ENCODE results near the gene NR3C2.
"Not testable (repeated sequence)": the region's sequence is repeated elsewhere in the genome, so short reads cannot be mapped to it uniquely, and the experiment has no call there.

NR3C2 gene

DNA sequence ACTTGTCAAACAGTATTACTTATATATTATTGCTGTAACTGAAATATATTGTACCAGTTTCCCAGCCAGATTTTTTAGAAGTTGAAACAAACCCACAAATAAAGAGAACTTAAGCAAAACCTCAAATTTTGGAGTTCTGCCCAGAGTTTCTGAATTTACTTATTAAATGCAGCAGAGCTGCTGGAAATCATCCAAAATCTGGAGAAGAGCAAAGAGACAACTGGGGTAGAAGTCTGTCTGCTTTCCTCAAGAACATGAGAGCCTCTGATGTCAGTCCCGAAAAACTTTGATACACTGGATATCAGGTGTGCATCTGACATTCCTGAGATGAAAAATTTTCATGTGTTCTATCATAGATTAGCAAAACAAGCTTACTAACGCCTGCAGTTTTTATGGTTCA, 325.9 kb downstream of the NR3C2 start:
- FAIRE-seq (no peak), DNase-seq (ENCODE audit: low spot score) (no peak)

DNA sequence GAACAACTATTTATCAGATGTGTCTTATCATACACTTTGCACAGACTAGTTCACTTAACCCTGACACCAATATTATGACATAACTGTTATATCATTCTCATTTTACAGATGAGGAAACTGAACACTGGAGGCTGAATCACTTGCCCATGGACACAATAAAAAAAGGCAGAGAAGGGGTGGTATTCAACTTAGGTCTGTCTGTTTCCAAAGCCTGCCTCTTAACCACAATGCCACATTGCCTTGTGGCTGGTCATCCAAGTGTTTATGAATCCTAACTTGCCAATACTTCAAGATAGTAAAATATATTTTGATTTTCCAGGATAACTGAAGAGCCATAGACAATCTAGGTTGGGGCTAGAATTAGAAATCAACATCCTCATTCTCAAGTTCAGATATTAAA, 327.8 kb downstream of the NR3C2 start:
- FAIRE-seq (no peak), DNase-seq (ENCODE audit: low spot score) (no peak)

- no peak for DNase-seq (ENCODE audit: low spot score)
- FAIRE-seq = no peak
These were observed 329.8 kb downstream of the NR3C2 start for GRCh38 chr4:148112231-148112982.

DNA sequence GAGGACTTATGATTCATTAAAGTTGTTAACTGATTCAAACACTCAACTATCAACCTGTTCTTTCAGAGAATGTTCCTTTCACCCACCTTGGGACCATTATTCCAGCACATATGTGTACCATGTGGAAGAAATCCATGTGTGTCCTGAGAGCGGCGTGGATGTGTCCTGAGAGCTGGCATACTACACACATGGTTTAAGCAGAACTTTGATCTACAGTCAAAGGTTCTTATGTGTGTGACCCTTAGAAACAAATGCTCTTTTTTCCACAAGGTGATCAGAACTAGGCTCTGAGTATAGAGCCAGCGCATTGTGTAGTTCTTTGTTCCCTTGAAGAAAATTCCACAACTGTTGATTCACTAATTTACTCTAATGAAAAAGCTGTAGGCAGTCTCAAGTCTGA, 332.0 kb downstream of the NR3C2 start:
- no peak for FAIRE-seq
- DNase-seq (ENCODE audit: low spot score) = no peak

GRCh38 chr4:148109216-148109615, 333.0 kb downstream of the NR3C2 start:
- FAIRE-seq (no peak), DNase-seq (ENCODE audit: low spot score) (no peak)

- no peak for DNase-seq (ENCODE audit: low spot score)
- no peak for FAIRE-seq
These were observed 333.4 kb downstream of the NR3C2 start for GRCh38 chr4:148108766-148109165.

DNA sequence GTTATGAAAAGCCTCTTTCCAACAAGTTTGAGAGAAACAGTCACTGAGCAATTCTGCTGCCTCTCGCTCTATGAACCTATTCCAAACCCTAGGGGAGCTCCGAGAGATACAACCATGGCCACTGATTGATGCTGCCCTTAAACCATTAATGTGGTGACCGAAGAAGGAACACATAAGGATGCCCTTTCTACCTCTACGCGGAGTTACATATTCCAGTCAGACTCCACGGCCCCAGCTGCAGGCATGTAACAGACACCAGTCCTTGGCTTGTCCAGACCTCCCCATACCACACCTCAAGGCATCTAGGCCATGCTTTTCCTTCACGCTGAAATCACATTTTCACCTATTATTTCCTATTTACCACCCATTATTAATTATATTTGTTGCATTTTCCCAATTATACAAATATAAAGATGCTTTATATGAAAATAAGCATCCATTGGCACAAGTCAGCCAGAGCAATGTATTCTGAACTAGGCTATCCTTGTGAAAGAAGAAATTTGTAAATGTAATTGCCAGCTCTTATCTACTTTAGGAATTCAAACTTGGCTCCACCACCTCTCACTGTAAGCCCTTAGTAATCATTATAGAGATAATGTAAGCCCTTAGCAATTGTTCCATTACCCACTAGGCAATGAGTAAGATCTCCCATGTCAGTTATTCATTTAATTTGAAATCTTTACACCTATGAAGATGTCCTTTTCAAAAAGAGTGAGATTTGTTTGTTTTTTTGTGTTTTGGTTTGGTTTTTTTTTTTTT, 338.4 kb downstream of the NR3C2 start:
- FAIRE-seq = no peak
- no peak for DNase-seq (ENCODE audit: low spot score)

DNA sequence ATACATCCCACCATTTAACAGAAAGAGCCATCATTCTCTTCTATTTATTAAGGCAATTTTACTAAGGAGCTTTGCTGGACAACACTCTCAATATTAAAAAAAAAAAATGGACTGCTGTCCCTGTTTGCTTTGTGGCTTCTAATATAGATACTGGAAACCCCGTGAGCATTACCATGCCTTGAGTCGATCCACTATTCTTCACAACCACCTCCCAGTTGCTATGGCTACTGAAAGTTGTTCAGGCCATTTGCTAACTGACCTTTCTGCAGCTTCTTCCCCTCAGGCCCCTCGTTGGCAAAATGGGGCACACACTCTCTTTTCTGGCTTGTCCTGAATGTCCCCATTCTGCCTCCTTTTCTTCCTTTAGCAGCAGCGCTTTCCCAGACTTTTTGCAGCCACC, 340.4 kb downstream of the NR3C2 start:
- FAIRE-seq = no peak

DNA sequence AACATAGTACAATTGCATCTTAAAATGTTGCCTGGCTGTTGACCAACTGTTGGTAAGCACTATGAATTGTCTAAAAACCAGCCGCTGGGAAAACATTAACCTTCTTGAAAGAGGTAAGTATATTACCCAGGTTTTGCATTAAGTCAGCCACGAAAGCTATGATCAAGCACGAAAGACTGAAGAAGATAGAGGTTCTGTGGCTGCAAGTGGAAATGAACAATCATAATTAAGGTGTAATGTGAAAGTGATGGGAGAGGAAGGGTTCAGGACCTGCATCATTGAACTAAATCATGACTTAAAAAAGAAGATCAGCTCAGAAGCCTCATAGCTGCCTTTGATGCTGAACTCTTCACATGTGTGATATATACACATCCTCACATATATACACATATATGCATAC, 341.0 kb downstream of the NR3C2 start:
- FAIRE-seq (no peak), DNase-seq (ENCODE audit: low spot score) (no peak)

More for the DNA sequence above, 340.4 kb downstream of the NR3C2 start:
- DNase-seq (ENCODE audit: low spot score) = no peak

GRCh38 chr4:148097801-148098200, 344.4 kb downstream of the NR3C2 start:
- FAIRE-seq = no peak

DNA sequence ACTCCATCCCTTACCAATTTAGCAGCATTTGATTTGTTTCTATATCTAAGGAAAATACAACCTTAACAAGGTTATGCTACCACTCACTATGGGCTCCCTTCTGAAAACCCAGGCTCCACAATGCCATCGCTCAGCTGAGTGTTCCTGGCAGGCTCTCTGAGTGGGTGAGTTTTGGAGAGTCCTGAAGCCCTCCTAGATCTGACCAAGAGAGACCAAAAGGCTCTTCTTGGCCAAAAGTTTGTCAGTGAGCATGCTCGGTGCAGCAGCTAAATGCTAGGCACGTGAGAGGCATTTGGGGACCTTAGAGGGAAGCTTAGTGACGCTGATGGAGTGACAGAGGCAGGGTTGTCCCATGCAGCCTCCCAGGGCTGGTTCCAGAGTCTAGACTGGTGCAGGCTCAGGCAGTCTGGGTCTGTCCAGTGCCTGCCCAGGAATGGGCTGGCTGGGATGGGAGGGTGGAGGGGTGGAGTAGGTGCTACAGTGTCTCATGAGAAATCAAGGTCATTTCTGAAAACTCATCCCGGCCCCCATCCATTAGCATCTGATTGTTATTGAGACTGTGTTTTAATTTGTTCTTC, 346.8 kb downstream of the NR3C2 start:
- no peak for FAIRE-seq
- no peak for DNase-seq (ENCODE audit: low spot score)

More at GRCh38 chr4:148097801-148098200, 344.4 kb downstream of the NR3C2 start:
- no peak for DNase-seq (ENCODE audit: low spot score)

DNA sequence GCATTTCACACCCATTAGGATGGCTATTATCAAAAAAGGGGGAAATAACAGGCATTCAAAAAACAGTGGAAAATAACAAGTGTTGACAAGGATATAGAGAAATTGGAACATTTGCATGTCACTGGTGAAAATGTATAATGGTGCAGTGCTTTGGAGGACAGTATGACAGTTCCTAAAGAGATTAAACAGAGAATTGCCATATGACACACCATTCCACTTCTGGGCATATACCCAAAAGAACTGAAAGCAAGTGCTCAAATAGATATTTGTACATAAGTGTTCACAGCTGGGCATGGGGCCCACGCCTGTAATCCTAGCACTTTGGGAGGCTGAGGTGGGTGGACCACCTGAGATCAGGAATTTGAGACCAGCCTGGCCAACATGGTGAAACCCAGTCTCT, 348.1 kb downstream of the NR3C2 start:
- FAIRE-seq (no peak), DNase-seq (ENCODE audit: low spot score) (no peak)

DNA sequence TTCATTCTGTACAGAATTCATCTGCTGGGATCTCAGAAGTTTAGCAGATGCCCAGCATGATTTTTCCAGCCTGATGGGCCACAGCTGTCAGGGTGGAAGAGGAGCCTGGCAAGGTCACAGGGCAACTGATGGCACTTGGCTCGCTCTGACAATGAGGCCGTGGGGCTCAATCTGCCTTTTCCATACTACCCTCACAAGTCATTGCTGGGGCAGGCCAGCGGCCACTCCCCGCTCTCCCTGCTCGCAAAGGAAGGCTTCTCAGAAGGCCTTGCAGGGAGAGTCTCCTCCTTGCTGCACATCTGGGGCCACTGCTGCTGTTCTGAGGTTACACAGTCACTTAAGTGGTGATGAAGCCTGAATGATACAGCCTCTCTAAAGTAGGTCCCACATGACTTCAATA, 349.1 kb downstream of the NR3C2 start:
- DNase-seq (ENCODE audit: low spot score) (no peak), FAIRE-seq (no peak)

- FAIRE-seq (no peak), DNase-seq (ENCODE audit: low spot score) (no peak)
These were observed 349.7 kb downstream of the NR3C2 start for GRCh38 chr4:148092316-148093014.

GRCh38 chr4:148091896-148092295, 350.3 kb downstream of the NR3C2 start:
- DNase-seq (ENCODE audit: low spot score) = no peak
- no peak for FAIRE-seq

DNA sequence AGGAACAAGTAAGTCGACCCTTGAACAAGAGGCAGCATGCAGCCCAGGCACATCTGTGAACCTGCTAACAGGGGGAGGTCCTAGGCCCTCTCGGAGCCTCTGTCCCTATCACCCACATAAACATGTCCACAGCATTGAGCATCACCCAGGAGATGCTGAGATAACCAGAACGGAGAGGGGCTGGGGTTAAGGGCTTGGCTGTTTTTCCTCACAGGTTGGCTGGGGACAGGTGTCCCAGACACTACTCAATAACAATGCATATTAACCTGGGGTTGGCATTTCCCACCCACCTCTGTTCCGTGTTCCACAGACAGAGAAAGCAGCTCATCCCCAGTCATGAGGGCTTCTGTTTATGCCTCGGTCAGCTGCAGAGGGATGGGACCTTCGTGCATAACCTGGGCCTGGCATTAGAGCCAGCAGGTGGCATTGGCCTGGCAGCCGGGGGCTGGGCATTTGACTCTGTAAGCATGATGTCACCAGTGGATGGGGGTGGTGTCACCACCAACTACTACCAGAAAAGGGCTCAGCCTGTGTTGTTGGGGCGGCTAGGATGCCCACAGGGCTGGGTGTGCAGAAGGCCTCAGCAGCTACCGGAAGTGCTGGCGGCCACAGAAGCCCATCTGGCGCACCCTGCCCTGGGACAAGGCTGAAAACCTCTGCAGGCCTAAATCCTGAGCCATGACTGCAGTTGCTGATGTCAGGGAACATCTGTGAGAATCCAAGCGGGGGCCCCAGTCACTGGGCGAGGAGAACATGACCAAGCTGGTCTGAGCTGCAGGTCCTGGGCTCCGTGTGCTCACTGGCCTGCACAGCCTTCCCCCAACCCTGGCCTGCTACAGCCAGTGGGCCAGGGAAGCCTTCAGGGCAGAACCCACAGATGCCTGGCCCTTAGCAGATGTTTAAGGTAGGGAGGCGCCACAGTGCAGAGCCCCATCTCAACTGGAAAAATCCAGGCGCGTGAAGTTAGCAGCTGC, 351.4 kb downstream of the NR3C2 start:
- FAIRE-seq = no peak

GRCh38 chr4:148090029-148090428, 352.2 kb downstream of the NR3C2 start:
- DNase-seq (ENCODE audit: low spot score) = no peak
- no peak for FAIRE-seq

More for the DNA sequence above, 351.4 kb downstream of the NR3C2 start:
- no peak for DNase-seq (ENCODE audit: low spot score)

- FAIRE-seq (no peak), DNase-seq (ENCODE audit: low spot score) (no peak)
These were observed 352.6 kb downstream of the NR3C2 start for GRCh38 chr4:148089624-148090023.

GRCh38 chr4:148083073-148083472, 359.1 kb downstream of the NR3C2 start:
- FAIRE-seq; DNase-seq (ENCODE audit: low spot score): not testable (repeated sequence)

DNA sequence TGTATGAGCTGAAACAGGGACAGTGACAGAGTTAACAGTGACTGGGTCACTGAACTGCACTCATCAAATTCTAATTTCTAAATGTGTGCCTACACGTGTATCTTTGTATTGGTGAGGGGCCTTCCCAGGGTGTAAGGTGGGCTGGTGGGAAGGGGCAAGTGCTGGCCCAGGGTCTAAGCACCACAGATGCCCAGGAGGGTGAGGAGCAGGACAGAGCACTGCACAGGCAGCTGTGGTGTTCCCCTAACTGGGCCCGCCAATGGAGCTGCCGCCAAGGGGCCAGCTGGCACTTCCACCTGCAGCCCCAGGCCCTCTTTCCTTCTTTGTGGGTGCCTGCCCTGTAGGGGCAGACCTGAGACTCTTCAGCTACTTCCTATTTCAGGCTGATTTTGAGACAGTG, 360.5 kb downstream of the NR3C2 start:
- FAIRE-seq = no peak
- DNase-seq (ENCODE audit: low spot score) = no peak

- DNase-seq (ENCODE audit: low spot score) (no peak), FAIRE-seq (no peak)
These were observed 360.9 kb downstream of the NR3C2 start for GRCh38 chr4:148081267-148081666.
